Naive B cell (primary cell): ENCODE results near the gene CDON. TPM values are rescaled to one million over a fixed set of nuclear protein-coding genes. Genes with fewer than 3 reads are reported as not detected.

Experiments used
- ATAC-seq, 2 donors: fragments of 150-1000 bp; cut with Tn5 transposase; 2 replicates each; pipeline ENCODE4 v1.10.0; 2021; ENCODE audit warnings: low read depth in 2 of 2, mild to moderate bottlenecking in 2 of 2, moderate library complexity in 2 of 2
- DNase-seq: peaks from one replicate; pipeline ENCODE4 v3.0.0; 2022
- H3K27ac Mint-ChIP-seq, 6 donors: one replicate each; pipeline ENCODE4 v1.8.0; 2020 to 2022; ENCODE audit warnings: mild to moderate bottlenecking in 6 of 6, mixed read lengths in 6 of 6, moderate library complexity in 5 of 6, inconsistent platforms in 2 of 6
- H3K27me3 Mint-ChIP-seq, 3 donors: one replicate each; pipeline ENCODE4 v1.8.0; 2021 to 2022; ENCODE audit warnings: mixed read lengths in 3 of 3, mild to moderate bottlenecking in 1 of 3
- H3K36me3 Mint-ChIP-seq, 2 donors: one replicate each; pipeline ENCODE4 v1.8.0; 2020 to 2022; ENCODE audit warnings: mixed read lengths in 2 of 2, inconsistent platforms in 1 of 2, mild to moderate bottlenecking in 1 of 2
- H3K4me1 Mint-ChIP-seq, 3 donors: one replicate each; pipeline ENCODE4 v1.8.0; 2020 to 2022; ENCODE audit warnings: mixed read lengths in 3 of 3, inconsistent platforms in 1 of 3, mild to moderate bottlenecking in 1 of 3, moderate library complexity in 1 of 3
- H3K4me3 Mint-ChIP-seq, 8 donors: one replicate each; pipeline ENCODE4 v1.8.0; 2020 to 2022; ENCODE audit warnings: mild to moderate bottlenecking in 8 of 8, mixed read lengths in 8 of 8, moderate library complexity in 8 of 8, inconsistent platforms in 2 of 8
- H3K9me3 Mint-ChIP-seq, 7 donors: one replicate each; pipeline ENCODE4 v1.8.0; 2020 to 2022; ENCODE audit warnings: mixed read lengths in 7 of 7, mild to moderate bottlenecking in 5 of 7, inconsistent platforms in 2 of 7, moderate library complexity in 1 of 7
- polyA plus RNA-seq, 6 donors: library from polyadenylated mRNA; unstranded; fragments of 300-500 nt; fragmentation: Illumina TruSeq; gene quantifications; one replicate each; pipeline ENCODE4 v1.2.3, GENCODE V29; 2021; ENCODE audit warnings: low read depth in 6 of 6

The CDON gene
- polyA plus RNA-seq, 6 donors from 2014 or later = not detected

GRCh38 chr11:126024123-126024522 is 38.5 kb downstream of the CDON start:
- Mint-ChIP-seq H3K9me3 (no peaks in the 10 kb centered on the region), H3K27ac (no peak overlapping the region), H3K4me3 (no peak overlapping the region)

GRCh38 chr11:126012852-126013251 is 49.8 kb downstream of the CDON start:
- DNase-seq = no peak
- peaks cover 0 to 12% (median 3%) of the 10 kb centered on the region in 3 donors for H3K27me3 Mint-ChIP-seq
- H3K27ac Mint-ChIP-seq = no peak overlapping the region
- ATAC-seq = no peak
- H3K4me1 Mint-ChIP-seq = no peaks in the 10 kb centered on the region
- H3K9me3 Mint-ChIP-seq = no peaks in the 10 kb centered on the region
- no peak overlapping the region for H3K4me3 Mint-ChIP-seq
- H3K36me3 Mint-ChIP-seq = no peaks in the 10 kb centered on the region

More at GRCh38 chr11:126024123-126024522, 38.5 kb downstream of the CDON start:
- ATAC-seq = no peak
- Mint-ChIP-seq H3K36me3 (no peaks in the 10 kb centered on the region), H3K4me1 (no peaks in the 10 kb centered on the region), H3K27me3 (peaks cover 0 to 16% (median 10%) of the 10 kb centered on the region in 3 donors)
- no peak for DNase-seq

GRCh38 chr11:126011754-126012153 is 50.9 kb downstream of the CDON start:
- no peak overlapping the region for H3K4me3 Mint-ChIP-seq
- no peak for ATAC-seq
- H3K27me3 Mint-ChIP-seq = peaks cover 0 to 12% (median 2%) of the 10 kb centered on the region in 3 donors
- no peaks in the 10 kb centered on the region for H3K9me3 Mint-ChIP-seq
- no peak overlapping the region for H3K27ac Mint-ChIP-seq
- no peaks in the 10 kb centered on the region for H3K4me1 Mint-ChIP-seq
- no peaks in the 10 kb centered on the region for H3K36me3 Mint-ChIP-seq
- no peak for DNase-seq

GRCh38 chr11:126011265-126011664 is 51.4 kb downstream of the CDON start:
- no peaks in the 10 kb centered on the region for H3K36me3 Mint-ChIP-seq
- H3K27ac Mint-ChIP-seq = no peak overlapping the region
- no peak overlapping the region for H3K4me3 Mint-ChIP-seq
- ATAC-seq = no peak
- DNase-seq = no peak
- H3K27me3 Mint-ChIP-seq = peaks cover 0 to 12% (median 0%) of the 10 kb centered on the region in 3 donors
- no peaks in the 10 kb centered on the region for H3K4me1 Mint-ChIP-seq
- no peaks in the 10 kb centered on the region for H3K9me3 Mint-ChIP-seq

GRCh38 chr11:126008956-126009355 is 53.7 kb downstream of the CDON start:
- no peak overlapping the region for H3K27ac Mint-ChIP-seq
- H3K9me3 Mint-ChIP-seq = no peaks in the 10 kb centered on the region
- H3K4me1 Mint-ChIP-seq = no peaks in the 10 kb centered on the region
- peaks cover 0 to 11% (median 0%) of the 10 kb centered on the region in 3 donors for H3K27me3 Mint-ChIP-seq
- no peaks in the 10 kb centered on the region for H3K36me3 Mint-ChIP-seq
- ATAC-seq (no peak), DNase-seq (no peak)
- no peak overlapping the region for H3K4me3 Mint-ChIP-seq

GRCh38 chr11:126007238-126007637 is 55.4 kb downstream of the CDON start:
- Mint-ChIP-seq H3K36me3 (no peaks in the 10 kb centered on the region), H3K27ac (no peak overlapping the region), H3K4me3 (no peak overlapping the region), H3K4me1 (no peaks in the 10 kb centered on the region), H3K27me3 (peaks cover 3 to 10% (median 9%) of the 10 kb centered on the region in 3 donors), H3K9me3 (peaks cover 0 to 4% (median 0%) of the 10 kb centered on the region in 7 donors)
- no peak for DNase-seq
- ATAC-seq = no peak

- H3K27ac Mint-ChIP-seq = no peak overlapping the region
- no peak for DNase-seq
- H3K36me3 Mint-ChIP-seq = no peaks in the 10 kb centered on the region
- H3K4me1 Mint-ChIP-seq = no peaks in the 10 kb centered on the region
- H3K9me3 Mint-ChIP-seq = peaks cover 0 to 4% (median 0%) of the 10 kb centered on the region in 7 donors
- peaks cover 5 to 11% (median 9%) of the 10 kb centered on the region in 3 donors for H3K27me3 Mint-ChIP-seq
- ATAC-seq = no peak
- H3K4me3 Mint-ChIP-seq = no peak overlapping the region
These were observed 56.6 kb downstream of the CDON start for GRCh38 chr11:126006068-126006467.

- no peak for DNase-seq
- Mint-ChIP-seq H3K4me3 (no peak overlapping the region), H3K4me1 (no peaks in the 10 kb centered on the region), H3K27ac (no peak overlapping the region), H3K9me3 (peaks cover 0 to 4% (median 0%) of the 10 kb centered on the region in 7 donors), H3K27me3 (peaks cover 8 to 16% (median 11%) of the 10 kb centered on the region in 3 donors), H3K36me3 (no peaks in the 10 kb centered on the region)
- no peak for ATAC-seq
These were observed 60.5 kb downstream of the CDON start for GRCh38 chr11:126002181-126002580.

- Mint-ChIP-seq H3K9me3 (peaks cover 0 to 4% (median 0%) of the 10 kb centered on the region in 7 donors), H3K27ac (no peak overlapping the region), H3K27me3 (peaks cover 8 to 16% (median 11%) of the 10 kb centered on the region in 3 donors), H3K4me1 (no peaks in the 10 kb centered on the region), H3K4me3 (no peak overlapping the region), H3K36me3 (no peaks in the 10 kb centered on the region)
- DNase-seq = no peak
- no peak for ATAC-seq
These were observed 63.3 kb downstream of the CDON start for GRCh38 chr11:125999234-125999880.

- ATAC-seq (no peak), DNase-seq (no peak)
- peaks cover 9 to 15% (median 11%) of the 10 kb centered on the region in 3 donors for H3K27me3 Mint-ChIP-seq
- no peak overlapping the region for H3K4me3 Mint-ChIP-seq
- H3K9me3 Mint-ChIP-seq = peaks cover 0 to 4% (median 0%) of the 10 kb centered on the region in 7 donors
- no peaks in the 10 kb centered on the region for H3K4me1 Mint-ChIP-seq
- no peaks in the 10 kb centered on the region for H3K36me3 Mint-ChIP-seq
- H3K27ac Mint-ChIP-seq = no peak overlapping the region
These were observed 64.4 kb downstream of the CDON start for GRCh38 chr11:125998267-125998666.

- Mint-ChIP-seq H3K4me3 (no peak overlapping the region), H3K27me3 (peaks cover 2 to 16% (median 10%) of the 10 kb centered on the region in 3 donors), H3K27ac (no peak overlapping the region), H3K4me1 (no peaks in the 10 kb centered on the region), H3K9me3 (peaks cover 0 to 3% (median 0%) of the 10 kb centered on the region in 7 donors), H3K36me3 (no peaks in the 10 kb centered on the region)
- ATAC-seq (no peak), DNase-seq (no peak)
These were observed 67.4 kb downstream of the CDON start for GRCh38 chr11:125995313-125995712.

- H3K9me3 Mint-ChIP-seq = peaks cover 0 to 3% (median 0%) of the 10 kb centered on the region in 7 donors
- DNase-seq (no peak), ATAC-seq (no peak)
- peaks cover 5 to 11% (median 10%) of the 10 kb centered on the region in 3 donors for H3K27me3 Mint-ChIP-seq
- no peaks in the 10 kb centered on the region for H3K36me3 Mint-ChIP-seq
- no peak overlapping the region for H3K27ac Mint-ChIP-seq
- H3K4me1 Mint-ChIP-seq = no peaks in the 10 kb centered on the region
- H3K4me3 Mint-ChIP-seq = no peak overlapping the region
These were observed 68.2 kb downstream of the CDON start for GRCh38 chr11:125994509-125994908.

- H3K27ac Mint-ChIP-seq = no peak overlapping the region
- no peaks in the 10 kb centered on the region for H3K36me3 Mint-ChIP-seq
- H3K4me3 Mint-ChIP-seq = no peak overlapping the region
- H3K27me3 Mint-ChIP-seq = peaks cover 5 to 10% (median 8%) of the 10 kb centered on the region in 3 donors
- DNase-seq (no peak), ATAC-seq (no peak)
- no peaks in the 10 kb centered on the region for H3K4me1 Mint-ChIP-seq
- H3K9me3 Mint-ChIP-seq = peaks cover 0 to 3% (median 0%) of the 10 kb centered on the region in 7 donors
These were observed 69.8 kb downstream of the CDON start for GRCh38 chr11:125992893-125993292.

- no peaks in the 10 kb centered on the region for H3K36me3 Mint-ChIP-seq
- H3K9me3 Mint-ChIP-seq = peaks cover 0 to 5% (median 5%) of the 10 kb centered on the region in 7 donors
- peaks cover 5 to 10% (median 8%) of the 10 kb centered on the region in 3 donors for H3K27me3 Mint-ChIP-seq
- ATAC-seq (no peak), DNase-seq (no peak)
- no peak overlapping the region for H3K27ac Mint-ChIP-seq
- no peak overlapping the region for H3K4me3 Mint-ChIP-seq
- no peaks in the 10 kb centered on the region for H3K4me1 Mint-ChIP-seq
These were observed 72.4 kb downstream of the CDON start for GRCh38 chr11:125990244-125990643.
